ENCODE results near the gene BRSK2. TPM values are rescaled to one million over a fixed set of nuclear protein-coding genes. Genes with fewer than 3 reads are reported as not detected.

The BRSK2 gene
- total and polyA plus RNA-seq, 2 donors from 2014 or later = 0.43 to 1.2 TPM

GRCh38 chr11:1511937-1512496, 122.3 kb downstream of the BRSK2 start:
- peak in 1 of 5 donors; percentile 32 for DNase-seq
- Histone ChIP-seq H3K9ac (ENCODE audit: low read length in 3 of 3) (no peak overlapping the region), H3K27ac (ENCODE audit: low read depth in 2 of 2, low read length in 2 of 2) (no peak overlapping the region), H3K27me3 (ENCODE audit: control insufficient read depth, insufficient read depth, low read length) (no peaks in the 10 kb centered on the region), H3K4me1 (ENCODE audit: control insufficient read depth in 2 of 3, insufficient read depth in 2 of 3, low read depth in 1 of 3, low read length in 3 of 3) (peaks cover 0 to 26% (median 0%) of the 10 kb centered on the region in 3 donors), H3K36me3 (ENCODE audit: control insufficient read depth in 2 of 3, insufficient read depth in 3 of 3, low read length in 3 of 3) (no peaks in the 10 kb centered on the region), H3K4me3 (ENCODE audit: low read length in 3 of 3) (no peak overlapping the region), H3K9me3 (ENCODE audit: control insufficient read depth in 2 of 3, insufficient read depth in 1 of 3, low read length in 3 of 3) (no peaks in the 10 kb centered on the region)
- TF ChIP-seq, protein P1, sequence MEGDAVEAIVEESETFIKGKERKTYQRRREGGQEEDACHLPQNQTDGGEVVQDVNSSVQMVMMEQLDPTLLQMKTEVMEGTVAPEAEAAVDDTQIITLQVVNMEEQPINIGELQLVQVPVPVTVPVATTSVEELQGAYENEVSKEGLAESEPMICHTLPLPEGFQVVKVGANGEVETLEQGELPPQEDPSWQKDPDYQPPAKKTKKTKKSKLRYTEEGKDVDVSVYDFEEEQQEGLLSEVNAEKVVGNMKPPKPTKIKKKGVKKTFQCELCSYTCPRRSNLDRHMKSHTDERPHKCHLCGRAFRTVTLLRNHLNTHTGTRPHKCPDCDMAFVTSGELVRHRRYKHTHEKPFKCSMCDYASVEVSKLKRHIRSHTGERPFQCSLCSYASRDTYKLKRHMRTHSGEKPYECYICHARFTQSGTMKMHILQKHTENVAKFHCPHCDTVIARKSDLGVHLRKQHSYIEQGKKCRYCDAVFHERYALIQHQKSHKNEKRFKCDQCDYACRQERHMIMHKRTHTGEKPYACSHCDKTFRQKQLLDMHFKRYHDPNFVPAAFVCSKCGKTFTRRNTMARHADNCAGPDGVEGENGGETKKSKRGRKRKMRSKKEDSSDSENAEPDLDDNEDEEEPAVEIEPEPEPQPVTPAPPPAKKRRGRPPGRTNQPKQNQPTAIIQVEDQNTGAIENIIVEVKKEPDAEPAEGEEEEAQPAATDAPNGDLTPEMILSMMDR (IDR thresholded peaks at IDR 0.05; ENCODE audit: borderline replicate concordance, extremely low read depth, insufficient read depth) = no peak
- intact Hi-C loops (cut with DNase I) = no loop called here
- no peak for FAIRE-seq

Other genes starting within 250 kb of the BRSK2 start
- gene MUC5AC, start 232.0 kb upstream of the BRSK2 start, total RNA-seq = 0.03 TPM
- not detected for gene MUC5AC, start 232.0 kb upstream of the BRSK2 start, polyA plus RNA-seq (ENCODE audit: insufficient read depth, low read depth, low replicate concordance)
- 0.38 TPM for gene MUC5B, start 166.9 kb upstream of the BRSK2 start, total RNA-seq
- gene MUC5B, start 166.9 kb upstream of the BRSK2 start, polyA plus RNA-seq (ENCODE audit: insufficient read depth, low read depth, low replicate concordance) = not detected
- gene TOLLIP, start 80.3 kb upstream of the BRSK2 start, total RNA-seq = 65.5 TPM
- 88.0 TPM for gene TOLLIP, start 80.3 kb upstream of the BRSK2 start, polyA plus RNA-seq (ENCODE audit: insufficient read depth, low read depth, low replicate concordance)
- 51.7 TPM for gene MOB2, start 96.8 kb downstream of the BRSK2 start, total RNA-seq
- gene MOB2, start 96.8 kb downstream of the BRSK2 start, polyA plus RNA-seq (ENCODE audit: insufficient read depth, low read depth, low replicate concordance) = 50.7 TPM
- gene DUSP8, start 182.3 kb downstream of the BRSK2 start, total RNA-seq = 9.1 TPM
- gene DUSP8, start 182.3 kb downstream of the BRSK2 start, polyA plus RNA-seq (ENCODE audit: insufficient read depth, low read depth, low replicate concordance) = 1.9 TPM
- gene KRTAP5-1, start 195.3 kb downstream of the BRSK2 start, total RNA-seq = not detected
- not detected for gene KRTAP5-1, start 195.3 kb downstream of the BRSK2 start, polyA plus RNA-seq (ENCODE audit: insufficient read depth, low read depth, low replicate concordance)
- gene KRTAP5-2, start 208.4 kb downstream of the BRSK2 start, total RNA-seq = not detected
- not detected for gene KRTAP5-2, start 208.4 kb downstream of the BRSK2 start, polyA plus RNA-seq (ENCODE audit: insufficient read depth, low read depth, low replicate concordance)
- not detected for gene KRTAP5-3, start 218.5 kb downstream of the BRSK2 start, total RNA-seq
- gene KRTAP5-3, start 218.5 kb downstream of the BRSK2 start, polyA plus RNA-seq (ENCODE audit: insufficient read depth, low read depth, low replicate concordance) = not detected
- gene KRTAP5-4, start 232.2 kb downstream of the BRSK2 start, total RNA-seq = not detected
- not detected for gene KRTAP5-4, start 232.2 kb downstream of the BRSK2 start, polyA plus RNA-seq (ENCODE audit: insufficient read depth, low read depth, low replicate concordance)
- not detected for gene KRTAP5-5, start 239.8 kb downstream of the BRSK2 start, total RNA-seq
- not detected for gene KRTAP5-5, start 239.8 kb downstream of the BRSK2 start, polyA plus RNA-seq (ENCODE audit: insufficient read depth, low read depth, low replicate concordance)